ENCODE data around the gene LIPA. TPM values are rescaled to one million over a fixed set of nuclear protein-coding genes. Genes with fewer than 3 reads are reported as not detected.

The LIPA gene
- total and polyA plus RNA-seq, 9 of the 15 experiments (the other 6 are each of a cell fraction or from before 2014, with no cell fraction given), result 0.07 to 0.40 (median 0.15) TPM; not detected in 1

GRCh38 chr10:89263531-89263930 is 12.0 kb upstream of the LIPA start:
- ChIA-PET CTCF (ENCODE audit: low intra/inter-chr PET ratio) (no interaction called here), POLR2A (no interaction called here)
- H4K20me1 ChIP-seq (replicated peaks; ENCODE audit: control insufficient read depth, insufficient read depth, low read length), result no peaks in the 10 kb centered on the region
- H3K36me3 ChIP-seq (ENCODE audit: control insufficient read depth, insufficient read depth, low read length), result no peaks in the 10 kb centered on the region
- in situ Hi-C loops (cut with MboI) (no loop called here), intact Hi-C loops (cut with micrococcal nuclease) (no loop called here)
- no peaks in the 10 kb centered on the region for H3K9me1 ChIP-seq (ENCODE audit: control insufficient read depth, insufficient read depth, low read length)
- H3K4me3 ChIP-seq, result no peak overlapping the region
- no peak overlapping the region for H3K4me2 ChIP-seq (ENCODE audit: insufficient read depth, low read length)
- no peaks in the 10 kb centered on the region for H3K27me3 ChIP-seq (ENCODE audit: control insufficient read depth in 2 of 2, insufficient read depth in 2 of 2, low read length in 2 of 2)
- WGBS (ENCODE audit: insufficient coverage, low coverage, missing lambda C conversion rate), result 0% methylated on average over 1 of the region's 1 CpG
- no peak for TF ChIP-seq ZNF282 (CRISPR knock-in tag; IDR thresholded peaks at IDR 0.05)
- TF ChIP-seq FOXM1 (IDR thresholded peaks at IDR 0.05; ENCODE audit: low read depth), result no peak
- TF ChIP-seq FOXM1 (CRISPR knock-in tag; IDR thresholded peaks at IDR 0.05; ENCODE audit: low read depth), result no peak
- TF ChIP-seq GTF2F1 (IDR thresholded peaks at IDR 0.05; ENCODE audit: low read depth, low read length), result no peak
- no peak for TF ChIP-seq MEF2A (IDR thresholded peaks at IDR 0.05; ENCODE audit: control insufficient read depth, low read depth, low read length)
- no peak for TF ChIP-seq RBM25 (IDR thresholded peaks at IDR 0.05; ENCODE audit: low read depth, low read length, severe bottlenecking)
- no peak for TF ChIP-seq ZNF253 (CRISPR knock-in tag; conservative IDR thresholded peaks at IDR 0.05)
- TF ChIP-seq PREB (CRISPR knock-in tag; IDR thresholded peaks at IDR 0.05), result no peak
- no peak for TF ChIP-seq SMARCE1 (IDR thresholded peaks at IDR 0.05)
- TF ChIP-seq MAFF (IDR thresholded peaks at IDR 0.05; ENCODE audit: low read length), result no peak
- no peaks in the 10 kb centered on the region for H3K9me3 ChIP-seq (replicated peaks; ENCODE audit: control insufficient read depth, insufficient read depth, low read depth, low read length)
- no TSS peak for BruUV-seq (replicated peaks)
- DNase-seq (ENCODE audit: extremely low read depth in 1 of 4, low spot score in 3 of 4), result no peak
- H3K9ac ChIP-seq (ENCODE audit: insufficient read depth in 1 of 2, low read depth in 2 of 2, low read length in 2 of 2), result no peak overlapping the region
- no peak overlapping the region for H2AFZ ChIP-seq (ENCODE audit: low read depth, low read length)
- H3K4me1 ChIP-seq (replicated peaks in 1 of 2; ENCODE audit: control insufficient read depth in 2 of 2, insufficient read depth in 2 of 2, low read length in 2 of 2), result no peaks in the 10 kb centered on the region
- ATAC-seq, result no peak
- no peaks in the 10 kb centered on the region for H3K79me2 ChIP-seq (ENCODE audit: control insufficient read depth, insufficient read depth, low read length)
- H3K27ac ChIP-seq (ENCODE audit: extremely low read depth, low read depth, low read length), result no peak overlapping the region
- FAIRE-seq, result no peak

Measured in K562 (cell line).